Retinal pigment epithelial cell (primary cell): ENCODE data around the gene ELMO1.

Source experiments
- DNase-seq: peaks from one replicate; pipeline ENCODE4 v3.0.0-alpha.2; 2010; ENCODE audit warnings: low read depth
- H3K4me3 ChIP-seq: 2 replicates; pipeline ENCODE4 v1.5.1; 2011; ENCODE audit warnings: mild to moderate bottlenecking, low read length, control low read depth, moderate library complexity
- CTCF ChIP-seq: conservative IDR thresholded peaks from 2 replicates; pipeline ENCODE4 v1.5.1; 2011; ENCODE audit warnings: low read depth, low read length, control low read depth, inconsistent platforms

Gene ELMO1

GRCh38 chr7:37448636-37449361, at the start of gene ELMO1:
Gene ELMO1, minus strand, starts transcription at chr7:37448864. Its CDS starts 106,174 bp downstream, at chr7:37342690.
- peak within 1 kb of the TSS; percentile 35 for H3K4me3 ChIP-seq
- TF ChIP-seq CTCF = peak; percentile 34
- no peak for DNase-seq

GRCh38 chr7:37497576-37497975, 48.9 kb upstream of the ELMO1 start:
- no peak for DNase-seq
- TF ChIP-seq CTCF = no peak
- no peak overlapping the region for H3K4me3 ChIP-seq

- no peak overlapping the region for H3K4me3 ChIP-seq
- DNase-seq = peak; percentile 3
- TF ChIP-seq CTCF = peak; percentile 65
Observed at GRCh38 chr7:37495574-37496184, 47.0 kb upstream of the ELMO1 start.

- DNase-seq = no peak
- TF ChIP-seq CTCF = no peak
- H3K4me3 ChIP-seq = no peak overlapping the region
Observed at GRCh38 chr7:37494926-37495325, 46.3 kb upstream of the ELMO1 start.

- no peak overlapping the region for H3K4me3 ChIP-seq
- no peak for DNase-seq
- TF ChIP-seq CTCF = no peak
Observed at GRCh38 chr7:37493810-37494209, 45.1 kb upstream of the ELMO1 start.

GRCh38 chr7:37493123-37493522, 44.5 kb upstream of the ELMO1 start:
- no peak for TF ChIP-seq CTCF
- no peak for DNase-seq
- H3K4me3 ChIP-seq = no peak overlapping the region
